GM19397 (cell line): ENCODE results near the gene KRT35.
"Not testable (repeated sequence)": the region's sequence is repeated elsewhere in the genome, so short reads cannot be mapped to it uniquely, and the experiment has no call there.

Experiments used
- ATAC-seq: cut with Tn5 transposase; IDR thresholded peaks from one replicate; pipeline ENCODE4 v1.9.1; 2021; ENCODE audit warnings: mild to moderate bottlenecking, moderate library complexity; ENCODE audit not compliant: unreplicated experiment

Gene KRT35

DNA sequence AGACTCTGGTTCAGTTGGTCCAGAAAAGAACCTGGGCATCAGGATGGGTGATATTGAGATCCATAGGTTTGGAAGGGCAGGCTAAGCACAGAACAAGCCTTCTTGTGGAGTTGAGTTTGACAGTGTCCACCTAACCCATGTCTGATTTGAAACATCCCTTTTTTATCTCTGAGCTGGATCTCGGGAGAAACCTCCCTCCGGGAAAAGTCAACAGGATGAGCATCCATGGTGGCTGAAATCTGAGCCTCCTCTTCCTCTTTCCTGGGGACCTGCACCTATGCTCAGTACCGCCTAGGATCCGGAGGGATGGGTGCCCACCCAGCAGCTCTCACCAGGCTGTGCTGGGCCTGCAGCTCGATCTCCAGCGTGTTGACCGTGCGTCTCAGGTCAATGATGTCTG is 17.2 kb downstream of the KRT35 start:
- no peak for ATAC-seq

DNA sequence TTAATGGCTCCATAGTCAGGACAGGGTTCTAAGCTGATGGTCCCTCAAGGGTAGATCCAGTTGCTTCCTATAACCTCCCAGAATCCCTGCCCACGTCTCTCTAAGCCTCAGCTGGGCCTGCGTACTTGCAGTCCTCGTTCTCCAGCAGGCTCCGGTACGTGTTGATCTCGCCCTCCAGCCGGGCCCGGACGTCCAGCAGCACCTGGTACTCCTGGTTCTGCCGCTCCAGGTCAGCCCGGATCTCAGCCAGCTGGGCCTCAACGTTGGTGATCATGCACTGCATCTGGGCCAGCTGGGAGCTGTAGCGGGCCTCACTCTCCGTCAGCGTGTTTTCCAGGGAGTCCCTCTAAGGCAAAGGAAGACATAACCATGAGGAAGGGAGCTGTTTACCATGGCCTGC is 18.2 kb downstream of the KRT35 start:
- no peak for ATAC-seq

GRCh38 chr17:41457676-41458075 is 23.3 kb downstream of the KRT35 start:
- ATAC-seq, result no peak

DNA sequence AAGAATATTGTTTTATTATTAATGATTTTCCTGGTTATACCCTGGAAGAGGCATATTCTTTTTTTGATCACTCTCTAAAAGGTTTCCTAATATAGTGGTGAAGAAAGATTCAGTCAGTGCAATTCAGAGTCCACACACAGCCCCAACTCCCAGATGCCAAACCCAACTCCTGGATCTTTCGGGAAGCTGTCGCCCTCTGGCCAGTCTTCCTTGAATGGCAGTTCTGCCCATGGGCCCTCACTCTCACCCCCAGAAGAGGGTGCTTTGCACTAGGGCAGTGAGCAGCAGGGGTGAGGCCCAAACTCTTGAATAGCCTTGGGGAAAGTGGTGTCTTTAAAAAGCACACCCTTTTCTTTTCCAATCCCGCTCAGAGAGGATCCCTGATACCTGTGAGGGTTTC is 24.7 kb downstream of the KRT35 start:
- ATAC-seq, result no peak

DNA sequence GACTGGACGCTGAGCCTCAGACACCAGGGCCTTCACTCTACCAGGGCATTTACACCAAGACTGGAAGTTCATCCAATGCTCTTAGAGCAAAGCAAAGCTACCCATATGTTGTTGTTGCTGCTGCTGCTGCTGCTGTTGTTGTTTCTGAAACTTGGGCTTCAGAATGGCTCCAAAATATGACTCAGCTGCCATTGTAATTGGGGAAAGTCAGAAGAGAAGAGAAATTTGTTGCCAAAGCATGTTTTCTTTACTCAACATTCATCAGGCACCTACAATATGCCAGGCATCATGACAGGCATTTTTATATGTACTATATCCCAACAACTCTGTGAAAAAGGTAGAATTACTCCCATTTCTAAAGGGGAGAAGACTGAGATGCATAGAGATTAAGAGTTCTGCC is 25.7 kb downstream of the KRT35 start:
- ATAC-seq, result no peak

DNA sequence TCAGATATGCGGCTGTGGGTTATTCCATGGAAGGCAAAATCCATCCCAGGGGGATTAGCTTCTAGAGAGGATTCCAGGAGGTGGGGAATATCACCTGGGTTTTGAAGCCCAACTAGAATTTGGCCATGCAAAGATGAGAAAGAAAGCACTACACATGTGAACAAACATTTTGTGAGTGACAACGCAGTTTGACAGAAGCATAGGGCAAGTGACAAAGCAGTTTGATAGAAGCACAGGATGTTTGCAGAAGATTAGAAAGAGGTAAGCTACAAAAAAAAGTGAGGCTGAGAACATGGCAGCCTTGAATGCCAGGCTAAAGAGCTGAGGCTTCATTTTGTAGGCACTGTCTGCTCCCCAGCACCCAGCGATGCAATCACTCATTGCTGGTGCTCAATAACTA is 27.9 kb downstream of the KRT35 start:
- ATAC-seq, result no peak

- ATAC-seq, result no peak
Observed at GRCh38 chr17:41452281-41452680, 28.7 kb downstream of the KRT35 start.

DNA sequence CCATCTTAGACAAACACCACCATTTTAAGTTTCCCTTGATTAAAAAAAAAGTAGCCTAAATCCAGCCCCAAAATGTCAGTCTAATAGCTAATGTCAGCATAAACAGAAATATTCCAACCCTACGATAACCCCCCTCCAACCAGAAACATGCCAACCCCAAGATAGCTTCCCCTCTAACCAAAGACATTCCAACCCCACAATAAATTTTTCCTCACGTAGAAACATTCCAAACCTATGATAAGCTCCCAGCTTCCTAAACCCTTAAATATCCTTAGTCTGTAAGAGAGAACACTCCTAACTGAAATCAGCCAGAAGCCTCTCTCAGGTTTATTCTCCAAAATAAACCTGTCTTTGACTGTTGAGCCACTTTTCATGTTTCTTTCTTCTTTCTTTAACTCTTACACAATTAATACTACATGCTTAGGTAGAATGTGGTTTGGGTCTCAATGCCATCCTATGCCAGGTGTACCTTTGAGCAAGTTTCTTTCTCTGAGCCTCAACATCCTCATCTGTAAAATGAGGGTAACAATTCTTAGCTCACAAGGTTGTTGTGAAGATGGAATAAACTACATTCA is 29.7 kb downstream of the KRT35 start:
- no peak for ATAC-seq

DNA sequence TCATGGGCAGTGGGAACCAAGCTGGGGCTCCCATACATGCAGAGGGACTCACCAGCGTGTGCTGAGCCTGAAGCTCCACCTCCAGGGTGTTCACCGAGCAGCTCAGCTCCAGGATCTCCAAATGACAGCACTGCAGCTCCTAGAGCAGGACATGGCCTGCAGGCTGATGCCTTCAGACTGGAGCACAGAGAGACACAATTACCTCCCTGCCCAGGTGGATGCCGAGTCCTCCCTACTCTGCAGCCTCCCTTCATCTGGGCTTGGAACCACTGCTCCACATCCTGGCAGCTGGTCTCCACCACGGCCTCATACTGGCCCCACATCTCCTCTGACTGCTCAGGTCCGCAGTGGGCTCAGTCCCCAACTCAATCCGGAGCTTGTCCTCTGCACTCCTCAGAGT is 31.9 kb downstream of the KRT35 start:
- ATAC-seq, result no peak

DNA sequence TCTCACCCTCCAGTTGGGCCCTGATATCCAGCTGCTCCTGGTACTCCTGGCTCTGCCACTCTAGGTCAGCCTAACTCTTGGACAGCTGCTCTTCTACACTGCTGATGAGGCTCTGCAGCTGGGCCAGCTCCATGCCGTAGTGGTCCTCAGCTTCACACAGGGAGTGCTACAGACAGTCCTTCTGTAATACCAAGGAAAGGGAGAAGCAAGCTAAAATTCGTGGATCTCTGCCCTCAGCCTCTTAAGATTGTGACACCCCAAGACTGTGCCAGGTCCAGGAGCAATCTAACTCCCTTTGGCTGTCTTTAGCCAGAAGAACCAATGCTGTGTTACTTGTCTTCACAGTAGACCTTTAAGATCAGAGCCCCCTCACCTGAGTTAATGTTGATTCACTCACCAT is 32.4 kb downstream of the KRT35 start:
- ATAC-seq, result no peak

GRCh38 chr17:41446806-41447205 is 34.1 kb downstream of the KRT35 start:
- ATAC-seq, result no peak

- no peak for ATAC-seq
Observed at GRCh38 chr17:41444640-41445039, 36.3 kb downstream of the KRT35 start.

GRCh38 chr17:41444186-41444585 is 36.8 kb downstream of the KRT35 start:
- ATAC-seq, result no peak

DNA sequence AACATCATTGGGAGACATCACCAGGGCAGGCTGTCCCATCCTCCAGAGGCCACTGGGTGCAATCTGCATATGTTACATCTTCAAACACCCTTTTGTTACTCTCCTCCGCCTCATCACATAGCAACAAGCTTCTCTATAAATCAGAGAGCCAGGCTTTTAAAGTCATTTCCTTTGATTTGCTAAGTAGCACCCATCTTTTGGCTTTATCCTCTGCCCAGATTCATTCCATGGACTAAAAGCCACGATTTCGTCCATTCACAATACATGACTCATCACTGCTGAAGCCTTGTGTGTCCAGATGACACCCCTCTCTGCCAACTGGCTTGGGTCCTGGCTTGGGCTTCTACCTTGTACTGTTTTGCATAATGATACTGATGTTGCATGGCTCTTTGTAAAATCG is 38.2 kb downstream of the KRT35 start:
- ATAC-seq, result no peak

- ATAC-seq, result no peak
Observed at GRCh38 chr17:41440531-41441033, 40.4 kb downstream of the KRT35 start, which contains the start of gene KRT38. KRT38 (minus strand) TSS chr17:41440983; CDS start chr17:41440921, 62 bp downstream.

DNA sequence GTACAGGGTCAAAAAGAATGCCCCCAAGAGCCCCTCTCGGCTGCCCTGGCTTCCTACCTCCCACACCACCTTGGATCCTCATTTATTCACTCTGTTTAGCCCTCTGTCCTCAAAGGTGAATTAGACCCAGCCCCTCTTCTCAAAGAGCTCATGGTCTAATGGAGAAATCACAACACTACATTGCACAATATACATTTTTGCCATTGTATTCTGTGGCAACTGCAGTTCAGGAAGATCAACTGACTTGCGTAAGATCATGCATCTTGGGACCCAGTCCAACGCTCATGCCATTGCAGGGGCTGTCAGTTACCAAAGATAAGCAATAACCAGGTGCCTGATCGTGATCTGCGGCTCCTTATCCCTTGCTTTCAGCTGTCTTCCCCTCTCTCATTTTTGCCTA is 41.6 kb downstream of the KRT35 start:
- no peak for ATAC-seq

DNA sequence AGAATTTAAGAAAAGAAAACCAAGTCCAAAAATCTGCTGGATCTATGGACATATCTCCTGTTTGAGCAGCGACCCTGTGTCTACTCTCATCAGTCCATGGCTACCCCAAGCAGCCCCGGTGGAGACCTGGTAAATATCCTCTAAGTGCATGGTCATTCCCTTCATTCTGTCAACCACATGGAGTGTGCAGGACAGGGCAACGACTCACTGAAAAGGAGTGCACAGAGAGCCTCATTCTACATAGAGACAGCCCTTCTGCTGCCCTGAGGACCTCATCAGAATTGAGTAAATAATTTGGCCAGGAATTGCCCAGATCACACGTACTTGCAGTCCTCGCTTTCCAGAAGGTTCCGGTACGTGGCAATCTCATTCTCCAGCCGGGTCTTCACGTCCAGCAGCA is 43.2 kb downstream of the KRT35 start:
- ATAC-seq, result no peak

GRCh38 chr17:41437254-41437653 is 43.7 kb downstream of the KRT35 start:
- ATAC-seq, result no peak

GRCh38 chr17:41434415-41434814 is 46.5 kb downstream of the KRT35 start:
- no peak for ATAC-seq

DNA sequence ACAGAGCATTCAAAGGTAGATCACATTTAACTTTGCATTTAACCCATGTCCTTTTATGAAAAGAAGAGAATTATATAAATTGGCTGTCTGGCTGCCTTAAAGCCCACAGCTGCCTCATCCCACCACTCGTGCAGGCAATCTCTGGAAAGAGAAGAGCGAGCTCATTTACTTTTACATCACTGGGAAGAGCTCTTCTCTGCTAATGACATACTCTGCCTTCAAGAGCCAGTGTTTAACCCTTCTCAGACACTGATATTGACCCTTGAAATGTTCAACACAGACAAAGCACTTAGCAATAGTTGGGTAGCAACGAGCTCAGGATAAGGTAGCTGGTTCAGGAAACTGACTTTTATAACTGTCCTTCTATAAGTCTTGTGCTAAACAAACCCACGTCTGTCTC is 46.9 kb downstream of the KRT35 start:
- no peak for ATAC-seq

GRCh38 chr17:41433586-41433985 is 47.4 kb downstream of the KRT35 start:
- no peak for ATAC-seq

- not testable (repeated sequence) for ATAC-seq
Observed at GRCh38 chr17:41430376-41430775, 50.6 kb downstream of the KRT35 start.

DNA sequence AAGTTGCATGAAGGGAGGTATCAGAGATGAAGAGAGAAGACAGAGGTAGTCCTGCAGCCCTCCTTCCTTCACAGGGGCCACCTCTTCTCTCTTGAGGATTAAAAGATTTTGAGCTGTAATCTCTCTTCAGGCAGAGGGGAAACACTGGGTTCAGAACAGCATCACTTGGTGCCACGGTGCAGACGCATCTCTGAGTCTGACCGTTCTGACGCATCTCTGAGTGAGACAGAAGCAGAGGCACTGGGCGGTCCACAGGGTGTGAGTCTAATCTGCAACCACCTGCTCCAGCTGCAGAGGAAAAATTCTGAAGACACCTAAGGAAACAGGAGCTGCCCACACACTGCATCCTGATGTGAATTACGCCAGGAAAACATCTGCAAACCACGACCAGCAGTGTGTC is 51.3 kb downstream of the KRT35 start:
- ATAC-seq, result no peak
